Testis (tissue), 2 donors: ENCODE measurements around the gene KCNJ14.

ENCODE experiments used
- POLR2A ChIP-seq: fragments of 450-650 bp; IDR thresholded peaks from one replicate; pipeline ENCODE4 v1.6.1; 2017; ENCODE audit warnings: antibody characterized with exemption, mild to moderate bottlenecking, moderate library complexity
- TF ChIP-seq, protein P1 (sequence below), 3 experiments: fragments of 450-650 bp in 2 of 3; fragments of 200-600 bp in 1 of 3; sonication (generic) in 1 of 3; IDR thresholded peaks; one replicate each; pipeline ENCODE4 v1.5.1; 2016 to 2019; ENCODE audit warnings: antibody characterized with exemption in 3 of 3, mild to moderate bottlenecking in 2 of 3, moderate library complexity in 1 of 3

GRCh38 chr19:48474084-48474592 lies 18.8 kb downstream of the KCNJ14 start:
- TF ChIP-seq, protein P1, sequence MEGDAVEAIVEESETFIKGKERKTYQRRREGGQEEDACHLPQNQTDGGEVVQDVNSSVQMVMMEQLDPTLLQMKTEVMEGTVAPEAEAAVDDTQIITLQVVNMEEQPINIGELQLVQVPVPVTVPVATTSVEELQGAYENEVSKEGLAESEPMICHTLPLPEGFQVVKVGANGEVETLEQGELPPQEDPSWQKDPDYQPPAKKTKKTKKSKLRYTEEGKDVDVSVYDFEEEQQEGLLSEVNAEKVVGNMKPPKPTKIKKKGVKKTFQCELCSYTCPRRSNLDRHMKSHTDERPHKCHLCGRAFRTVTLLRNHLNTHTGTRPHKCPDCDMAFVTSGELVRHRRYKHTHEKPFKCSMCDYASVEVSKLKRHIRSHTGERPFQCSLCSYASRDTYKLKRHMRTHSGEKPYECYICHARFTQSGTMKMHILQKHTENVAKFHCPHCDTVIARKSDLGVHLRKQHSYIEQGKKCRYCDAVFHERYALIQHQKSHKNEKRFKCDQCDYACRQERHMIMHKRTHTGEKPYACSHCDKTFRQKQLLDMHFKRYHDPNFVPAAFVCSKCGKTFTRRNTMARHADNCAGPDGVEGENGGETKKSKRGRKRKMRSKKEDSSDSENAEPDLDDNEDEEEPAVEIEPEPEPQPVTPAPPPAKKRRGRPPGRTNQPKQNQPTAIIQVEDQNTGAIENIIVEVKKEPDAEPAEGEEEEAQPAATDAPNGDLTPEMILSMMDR (IDR thresholded peaks at IDR 0.05) = no peak
- TF ChIP-seq POLR2A = no peak
